Measurements from ENCODE around the gene DENND6A. TPM values are rescaled to one million over a fixed set of nuclear protein-coding genes. Genes with fewer than 3 reads are reported as not detected.
"Not testable (repeated sequence)": the region's sequence is repeated elsewhere in the genome, so short reads cannot be mapped to it uniquely, and the experiment has no call there.

Gene DENND6A
- total and polyA plus RNA-seq, 2 of the 13 experiments (the other 11 are each of a cell fraction or from before 2014, with no cell fraction given) = 9.4 to 11.1 TPM

DNA sequence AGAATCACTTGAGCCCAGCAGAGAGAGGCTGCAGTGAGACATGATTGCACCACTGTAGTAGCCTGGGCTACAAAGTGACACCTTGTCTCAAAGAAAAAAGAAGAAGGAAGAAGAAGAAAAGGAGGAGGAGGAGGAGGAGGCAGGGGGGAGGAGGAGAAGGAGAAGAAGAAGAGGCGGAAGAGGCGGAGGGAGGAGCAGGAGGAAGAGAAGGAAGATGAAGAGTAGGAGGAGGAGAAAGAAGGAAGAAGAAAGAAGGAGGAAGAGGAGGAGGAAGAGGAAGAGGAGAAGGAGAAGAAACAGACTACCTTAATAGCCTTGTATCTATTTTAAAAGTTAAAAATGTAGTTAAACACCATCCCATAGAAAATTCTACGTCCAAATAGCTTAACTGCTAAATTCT is 76.6 kb downstream of the DENND6A start:
- WGBS (ENCODE audit: low lambda C conversion rate) = 94% methylated on average over 3 of the region's 3 CpGs
- FAIRE-seq (no peak), DNase-seq (ENCODE audit: low spot score) (no peak), ATAC-seq (no peak)
- Histone ChIP-seq H3K27ac (ENCODE audit: extremely low read length, insufficient read depth, low read length) (no peak overlapping the region), H3K4me3 (replicated peaks in 1 of 3; ENCODE audit: insufficient read depth in 1 of 3, low read depth in 2 of 3, low read length in 3 of 3) (no peak overlapping the region), H3K4me2 (ENCODE audit: low read depth, low read length) (no peak overlapping the region), H2AFZ (ENCODE audit: low read length) (no peak overlapping the region), H3K27me3 (ENCODE audit: control insufficient read depth in 1 of 2, insufficient read depth in 2 of 2, low read length in 2 of 2) (no peaks in the 10 kb centered on the region), H4K20me1 (ENCODE audit: insufficient read depth, low read length) (no peaks in the 10 kb centered on the region), H3K9me3 (ENCODE audit: low read length) (no peaks in the 10 kb centered on the region), H3K4me1 (ENCODE audit: insufficient read depth, low read length) (no peaks in the 10 kb centered on the region), H3K9ac (ENCODE audit: insufficient read depth, low read depth, low read length) (no peak overlapping the region), H3K79me2 (ENCODE audit: insufficient read depth, low read length) (no peaks in the 10 kb centered on the region), H3K36me3 (replicated peaks in 1 of 2; ENCODE audit: control insufficient read depth in 1 of 2, insufficient read depth in 2 of 2, low read length in 2 of 2) (no peaks in the 10 kb centered on the region)
- in situ Hi-C loops (cut with HindIII; ENCODE audit: extremely low pct_ligation_motif_present, low pct_unique_long_range_greater_than_20kb) (no loop called here), intact Hi-C loops (cut with micrococcal nuclease; ENCODE audit: unreplicated experiment) (no loop called here)
- BruUV-seq (replicated peaks) = no TSS peak
- ChIA-PET POLR2A (interaction anchor here (1.5 kb wide), 1 partner anchor 19 kb away, joined by 5 read pairs; the partner anchor contains the start of gene ARF4), CTCF (ENCODE audit: low intra/inter-chr PET ratio, low total read pairs) (no interaction called here)
- TF ChIP-seq KAT2B (IDR thresholded peaks at IDR 0.05; ENCODE audit: borderline replicate concordance, low read depth, low read length) (no peak), FOSL1 (CRISPR knock-in tag; IDR thresholded peaks at IDR 0.05; ENCODE audit: borderline replicate concordance) (no peak), SIX1 (CRISPR knock-in tag; IDR thresholded peaks at IDR 0.05; ENCODE audit: borderline replicate concordance) (no peak), ZNF629 (CRISPR knock-in tag; conservative IDR thresholded peaks at IDR 0.05) (no peak), ZNF441 (CRISPR knock-in tag; IDR thresholded peaks at IDR 0.05; ENCODE audit: borderline replicate concordance) (no peak)
- TF ChIP-seq, protein P1, sequence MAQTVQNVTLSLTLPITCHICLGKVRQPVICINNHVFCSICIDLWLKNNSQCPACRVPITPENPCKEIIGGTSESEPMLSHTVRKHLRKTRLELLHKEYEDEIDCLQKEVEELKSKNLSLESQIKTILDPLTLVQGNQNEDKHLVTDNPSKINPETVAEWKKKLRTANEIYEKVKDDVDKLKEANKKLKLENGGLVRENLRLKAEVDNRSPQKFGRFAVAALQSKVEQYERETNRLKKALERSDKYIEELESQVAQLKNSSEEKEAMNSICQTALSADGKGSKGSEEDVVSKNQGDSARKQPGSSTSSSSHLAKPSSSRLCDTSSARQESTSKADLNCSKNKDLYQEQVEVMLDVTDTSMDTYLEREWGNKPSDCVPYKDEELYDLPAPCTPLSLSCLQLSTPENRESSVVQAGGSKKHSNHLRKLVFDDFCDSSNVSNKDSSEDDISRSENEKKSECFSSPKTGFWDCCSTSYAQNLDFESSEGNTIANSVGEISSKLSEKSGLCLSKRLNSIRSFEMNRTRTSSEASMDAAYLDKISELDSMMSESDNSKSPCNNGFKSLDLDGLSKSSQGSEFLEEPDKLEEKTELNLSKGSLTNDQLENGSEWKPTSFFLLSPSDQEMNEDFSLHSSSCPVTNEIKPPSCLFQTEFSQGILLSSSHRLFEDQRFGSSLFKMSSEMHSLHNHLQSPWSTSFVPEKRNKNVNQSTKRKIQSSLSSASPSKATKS (CRISPR knock-in tag; IDR thresholded peaks at IDR 0.05) = no peak
- TF ChIP-seq, protein P2, sequence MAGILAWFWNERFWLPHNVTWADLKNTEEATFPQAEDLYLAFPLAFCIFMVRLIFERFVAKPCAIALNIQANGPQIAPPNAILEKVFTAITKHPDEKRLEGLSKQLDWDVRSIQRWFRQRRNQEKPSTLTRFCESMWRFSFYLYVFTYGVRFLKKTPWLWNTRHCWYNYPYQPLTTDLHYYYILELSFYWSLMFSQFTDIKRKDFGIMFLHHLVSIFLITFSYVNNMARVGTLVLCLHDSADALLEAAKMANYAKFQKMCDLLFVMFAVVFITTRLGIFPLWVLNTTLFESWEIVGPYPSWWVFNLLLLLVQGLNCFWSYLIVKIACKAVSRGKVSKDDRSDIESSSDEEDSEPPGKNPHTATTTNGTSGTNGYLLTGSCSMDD (CRISPR knock-in tag; IDR thresholded peaks at IDR 0.05) = no peak
- TF ChIP-seq, protein P3, sequence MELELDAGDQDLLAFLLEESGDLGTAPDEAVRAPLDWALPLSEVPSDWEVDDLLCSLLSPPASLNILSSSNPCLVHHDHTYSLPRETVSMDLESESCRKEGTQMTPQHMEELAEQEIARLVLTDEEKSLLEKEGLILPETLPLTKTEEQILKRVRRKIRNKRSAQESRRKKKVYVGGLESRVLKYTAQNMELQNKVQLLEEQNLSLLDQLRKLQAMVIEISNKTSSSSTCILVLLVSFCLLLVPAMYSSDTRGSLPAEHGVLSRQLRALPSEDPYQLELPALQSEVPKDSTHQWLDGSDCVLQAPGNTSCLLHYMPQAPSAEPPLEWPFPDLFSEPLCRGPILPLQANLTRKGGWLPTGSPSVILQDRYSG (CRISPR knock-in tag; IDR thresholded peaks at IDR 0.05) = no peak
- TF ChIP-seq, protein P4, sequence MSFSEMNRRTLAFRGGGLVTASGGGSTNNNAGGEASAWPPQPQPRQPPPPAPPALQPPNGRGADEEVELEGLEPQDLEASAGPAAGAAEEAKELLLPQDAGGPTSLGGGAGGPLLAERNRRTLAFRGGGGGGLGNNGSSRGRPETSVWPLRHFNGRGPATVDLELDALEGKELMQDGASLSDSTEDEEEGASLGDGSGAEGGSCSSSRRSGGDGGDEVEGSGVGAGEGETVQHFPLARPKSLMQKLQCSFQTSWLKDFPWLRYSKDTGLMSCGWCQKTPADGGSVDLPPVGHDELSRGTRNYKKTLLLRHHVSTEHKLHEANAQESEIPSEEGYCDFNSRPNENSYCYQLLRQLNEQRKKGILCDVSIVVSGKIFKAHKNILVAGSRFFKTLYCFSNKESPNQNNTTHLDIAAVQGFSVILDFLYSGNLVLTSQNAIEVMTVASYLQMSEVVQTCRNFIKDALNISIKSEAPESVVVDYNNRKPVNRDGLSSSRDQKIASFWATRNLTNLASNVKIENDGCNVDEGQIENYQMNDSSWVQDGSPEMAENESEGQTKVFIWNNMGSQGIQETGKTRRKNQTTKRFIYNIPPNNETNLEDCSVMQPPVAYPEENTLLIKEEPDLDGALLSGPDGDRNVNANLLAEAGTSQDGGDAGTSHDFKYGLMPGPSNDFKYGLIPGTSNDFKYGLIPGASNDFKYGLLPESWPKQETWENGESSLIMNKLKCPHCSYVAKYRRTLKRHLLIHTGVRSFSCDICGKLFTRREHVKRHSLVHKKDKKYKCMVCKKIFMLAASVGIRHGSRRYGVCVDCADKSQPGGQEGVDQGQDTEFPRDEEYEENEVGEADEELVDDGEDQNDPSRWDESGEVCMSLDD (CRISPR knock-in tag; IDR thresholded peaks at IDR 0.05; ENCODE audit: borderline replicate concordance) = no peak

DNA sequence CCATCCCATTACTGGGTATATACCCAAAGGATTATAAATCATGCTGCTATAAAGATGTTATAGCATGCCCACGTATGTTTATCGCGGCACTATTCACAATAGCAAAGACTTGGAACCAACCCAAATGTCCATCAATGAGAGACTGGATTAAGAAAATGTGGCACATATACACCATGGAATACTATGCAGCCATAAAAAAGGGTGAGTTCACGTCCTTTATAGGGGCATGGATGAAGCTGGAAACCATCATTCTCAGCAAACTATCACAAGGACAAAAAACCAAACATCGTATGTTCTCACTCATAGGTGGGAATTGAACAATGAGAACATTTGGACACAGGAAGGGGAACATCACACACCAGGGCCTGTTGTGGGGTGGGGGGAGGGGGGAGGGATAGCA is 81.0 kb downstream of the DENND6A start:
- ATAC-seq; BruUV-seq (replicated peaks); DNase-seq (ENCODE audit: low spot score); H3K4me3 ChIP-seq (replicated peaks in 1 of 3; ENCODE audit: insufficient read depth in 1 of 3, low read depth in 2 of 3, low read length in 3 of 3); in situ Hi-C loops (cut with HindIII; ENCODE audit: extremely low pct_ligation_motif_present, low pct_unique_long_range_greater_than_20kb); FAIRE-seq; H3K79me2 ChIP-seq (ENCODE audit: insufficient read depth, low read length); H2AFZ ChIP-seq (ENCODE audit: low read length); H3K4me2 ChIP-seq (ENCODE audit: low read depth, low read length); H3K27ac ChIP-seq (ENCODE audit: extremely low read length, insufficient read depth, low read length); H3K9ac ChIP-seq (ENCODE audit: insufficient read depth, low read depth, low read length); H3K9me3 ChIP-seq (ENCODE audit: low read length); H3K4me1 ChIP-seq (ENCODE audit: insufficient read depth, low read length); H3K27me3 ChIP-seq (ENCODE audit: control insufficient read depth in 1 of 2, insufficient read depth in 2 of 2, low read length in 2 of 2); CTCF ChIA-PET (ENCODE audit: low intra/inter-chr PET ratio, low total read pairs); POLR2A ChIA-PET; H4K20me1 ChIP-seq (ENCODE audit: insufficient read depth, low read length); H3K36me3 ChIP-seq (replicated peaks in 1 of 2; ENCODE audit: control insufficient read depth in 1 of 2, insufficient read depth in 2 of 2, low read length in 2 of 2); intact Hi-C loops (cut with micrococcal nuclease; ENCODE audit: unreplicated experiment): not testable (repeated sequence)
- WGBS (ENCODE audit: low lambda C conversion rate) = 96% methylated on average over 5 of the region's 5 CpGs
